Fibroblast of villous mesenchyme (primary cell): Measurements from ENCODE around the gene FKTN. TPM values are rescaled to one million over a fixed set of nuclear protein-coding genes. Genes with fewer than 3 reads are reported as not detected.

ENCODE experiments used
- DNase-seq: peaks from one replicate; pipeline ENCODE4 v3.0.0-alpha.2; 2010; ENCODE audit warnings: low read depth
- H3K4me3 ChIP-seq: 2 replicates; pipeline ENCODE4 v1.5.1; 2011; ENCODE audit warnings: low read depth, mild to moderate bottlenecking, low read length
- CTCF ChIP-seq: IDR thresholded peaks from 2 replicates; pipeline ENCODE4 v1.5.1; 2012; ENCODE audit warnings: low read depth, mild to moderate bottlenecking, low read length; ENCODE audit not compliant: insufficient read depth
- total RNA-seq: library from RNA; depleted of rRNA; stranded (reverse); fragments of >200 nt; gene quantifications from 2 replicates; pipeline ENCODE4 v1.2.3, GENCODE V29; 2012

FKTN gene
- total RNA-seq, 1 donor, result 44.0 TPM

- no peak for DNase-seq
- no peak for TF ChIP-seq CTCF
- no peak overlapping the region for H3K4me3 ChIP-seq
Measured at GRCh38 chr9:105593145-105593544, 35.2 kb downstream of the FKTN start.

GRCh38 chr9:105608721-105609598 lies 51.0 kb downstream of the FKTN start:
- DNase-seq, result peak; percentile 63
- TF ChIP-seq CTCF, result peak; percentile 54

GRCh38 chr9:105621001-105621400 lies 63.1 kb downstream of the FKTN start:
- no peak for DNase-seq
- no peak for TF ChIP-seq CTCF
- H3K4me3 ChIP-seq, result no peak overlapping the region

More at GRCh38 chr9:105608721-105609598, 51.0 kb downstream of the FKTN start:
- no peak overlapping the region for H3K4me3 ChIP-seq

GRCh38 chr9:105625088-105625487 lies 67.2 kb downstream of the FKTN start:
- DNase-seq, result no peak
- no peak for TF ChIP-seq CTCF
- no peak overlapping the region for H3K4me3 ChIP-seq

GRCh38 chr9:105632807-105633206 lies 74.9 kb downstream of the FKTN start:
- TF ChIP-seq CTCF, result no peak
- peak; percentile 20 for DNase-seq
- H3K4me3 ChIP-seq, result no peak overlapping the region

- H3K4me3 ChIP-seq, result no peak overlapping the region
- DNase-seq, result no peak
Measured at GRCh38 chr9:105633411-105633810, 75.5 kb downstream of the FKTN start.

More at GRCh38 chr9:105633411-105633810, 75.5 kb downstream of the FKTN start:
- TF ChIP-seq CTCF, result no peak
